ENCODE measurements around the gene GPR160.

The GPR160 gene

GRCh38 chr3:170128259-170128976 lies 90.6 kb downstream of the GPR160 start:
- no peak for DNase-seq

GRCh38 chr3:170128977-170129431 lies 91.2 kb downstream of the GPR160 start:
- DNase-seq, result no peak

- DNase-seq, result no peak
Measured at GRCh38 chr3:170130532-170130931, 92.7 kb downstream of the GPR160 start.

GRCh38 chr3:170132335-170132734 lies 94.5 kb downstream of the GPR160 start:
- no peak for DNase-seq
